Gastroesophageal sphincter (tissue), 3 donors: ENCODE data around the gene CAMK1D.

ENCODE experiments used
- EP300 ChIP-seq: sonication (generic); formaldehyde crosslinking; IDR thresholded peaks from one replicate; pipeline ENCODE4 v1.6.1; 2017; ENCODE audit warnings: antibody characterized with exemption, mild to moderate bottlenecking
- TF ChIP-seq, protein P1 (sequence below), 4 experiments: fragments of 200-600 bp in 2 of 4; fragments of 450-650 bp in 2 of 4; sonication (generic) in 1 of 4; IDR thresholded peaks; one replicate each; pipeline ENCODE4 v1.5.1; 2017 to 2019; ENCODE audit warnings: antibody characterized with exemption in 4 of 4, mild to moderate bottlenecking in 2 of 4, moderate library complexity in 2 of 4

DNA sequence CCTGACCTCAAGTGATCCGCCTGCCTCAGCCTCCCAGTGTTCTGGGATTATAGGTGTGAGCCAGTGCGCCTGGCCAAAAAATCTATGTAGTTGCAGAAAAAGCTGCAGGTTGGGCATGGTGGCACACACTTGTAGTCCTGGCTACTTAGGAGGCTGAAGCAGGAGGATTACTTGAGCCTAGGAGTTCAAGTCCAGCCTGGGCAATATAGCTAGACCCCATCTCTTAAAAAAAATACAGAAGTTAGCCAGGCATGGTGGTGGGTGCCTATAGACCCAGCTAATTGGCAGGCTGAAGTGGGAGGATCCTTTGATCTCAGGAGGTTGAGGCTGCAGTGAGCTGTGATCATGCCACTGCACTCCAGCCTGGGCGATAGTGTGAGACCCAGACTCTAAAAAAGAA, 24.8 kb upstream of the CAMK1D start:
- TF ChIP-seq EP300, result no peak
- TF ChIP-seq, protein P1, sequence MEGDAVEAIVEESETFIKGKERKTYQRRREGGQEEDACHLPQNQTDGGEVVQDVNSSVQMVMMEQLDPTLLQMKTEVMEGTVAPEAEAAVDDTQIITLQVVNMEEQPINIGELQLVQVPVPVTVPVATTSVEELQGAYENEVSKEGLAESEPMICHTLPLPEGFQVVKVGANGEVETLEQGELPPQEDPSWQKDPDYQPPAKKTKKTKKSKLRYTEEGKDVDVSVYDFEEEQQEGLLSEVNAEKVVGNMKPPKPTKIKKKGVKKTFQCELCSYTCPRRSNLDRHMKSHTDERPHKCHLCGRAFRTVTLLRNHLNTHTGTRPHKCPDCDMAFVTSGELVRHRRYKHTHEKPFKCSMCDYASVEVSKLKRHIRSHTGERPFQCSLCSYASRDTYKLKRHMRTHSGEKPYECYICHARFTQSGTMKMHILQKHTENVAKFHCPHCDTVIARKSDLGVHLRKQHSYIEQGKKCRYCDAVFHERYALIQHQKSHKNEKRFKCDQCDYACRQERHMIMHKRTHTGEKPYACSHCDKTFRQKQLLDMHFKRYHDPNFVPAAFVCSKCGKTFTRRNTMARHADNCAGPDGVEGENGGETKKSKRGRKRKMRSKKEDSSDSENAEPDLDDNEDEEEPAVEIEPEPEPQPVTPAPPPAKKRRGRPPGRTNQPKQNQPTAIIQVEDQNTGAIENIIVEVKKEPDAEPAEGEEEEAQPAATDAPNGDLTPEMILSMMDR (IDR thresholded peaks at IDR 0.05), result no peak
